Measurements from ENCODE around the gene MEGF10. TPM values are rescaled to one million over a fixed set of nuclear protein-coding genes. Genes with fewer than 3 reads are reported as not detected.

Gene MEGF10
- total and polyA plus RNA-seq, 7 donors, result under 0.01 to 3.6 (median 1.7) TPM; not detected in 1

DNA sequence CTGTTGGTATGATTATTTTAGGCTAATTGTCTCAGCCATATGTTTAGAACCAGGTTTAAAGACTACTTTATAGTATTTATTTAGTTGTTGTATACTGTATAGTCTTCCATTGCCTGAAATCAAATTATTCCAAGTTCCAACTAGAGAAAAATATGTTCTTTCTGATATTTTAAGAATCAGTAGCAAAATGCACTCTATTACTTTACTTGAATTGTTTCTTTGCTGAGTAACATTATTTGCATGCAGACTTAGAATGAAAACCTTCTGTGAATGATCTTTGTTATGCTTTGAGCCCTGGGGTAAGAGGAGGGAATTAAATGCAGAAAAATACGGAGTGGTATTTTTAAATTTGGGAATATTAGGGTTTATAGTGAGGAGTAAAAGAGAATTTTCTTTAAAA, 47.9 kb downstream of the MEGF10 start:
- H3K4me1 ChIP-seq, result no peaks in the 10 kb centered on the region
- no peak overlapping the region for H3K27ac ChIP-seq
- H3K9me3 ChIP-seq, result no peaks in the 10 kb centered on the region
- TF ChIP-seq, protein P1, sequence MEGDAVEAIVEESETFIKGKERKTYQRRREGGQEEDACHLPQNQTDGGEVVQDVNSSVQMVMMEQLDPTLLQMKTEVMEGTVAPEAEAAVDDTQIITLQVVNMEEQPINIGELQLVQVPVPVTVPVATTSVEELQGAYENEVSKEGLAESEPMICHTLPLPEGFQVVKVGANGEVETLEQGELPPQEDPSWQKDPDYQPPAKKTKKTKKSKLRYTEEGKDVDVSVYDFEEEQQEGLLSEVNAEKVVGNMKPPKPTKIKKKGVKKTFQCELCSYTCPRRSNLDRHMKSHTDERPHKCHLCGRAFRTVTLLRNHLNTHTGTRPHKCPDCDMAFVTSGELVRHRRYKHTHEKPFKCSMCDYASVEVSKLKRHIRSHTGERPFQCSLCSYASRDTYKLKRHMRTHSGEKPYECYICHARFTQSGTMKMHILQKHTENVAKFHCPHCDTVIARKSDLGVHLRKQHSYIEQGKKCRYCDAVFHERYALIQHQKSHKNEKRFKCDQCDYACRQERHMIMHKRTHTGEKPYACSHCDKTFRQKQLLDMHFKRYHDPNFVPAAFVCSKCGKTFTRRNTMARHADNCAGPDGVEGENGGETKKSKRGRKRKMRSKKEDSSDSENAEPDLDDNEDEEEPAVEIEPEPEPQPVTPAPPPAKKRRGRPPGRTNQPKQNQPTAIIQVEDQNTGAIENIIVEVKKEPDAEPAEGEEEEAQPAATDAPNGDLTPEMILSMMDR (IDR thresholded peaks at IDR 0.05), result no peak
- TF ChIP-seq EP300 (IDR thresholded peaks at IDR 0.05) (no peak), POLR2A (IDR thresholded peaks at IDR 0.05) (no peak), POLR2AphosphoS5 (IDR thresholded peaks at IDR 0.05) (no peak)
- no peaks in the 10 kb centered on the region for H3K36me3 ChIP-seq
- WGBS, 2 donors, result 88 to 90% methylated on average over 1 of the region's 1 CpG
- intact Hi-C loops (cut with DNase I), result no loop called here
- DNase-seq, result no peak
- no peaks in the 10 kb centered on the region for H3K27me3 ChIP-seq
- H3K4me3 ChIP-seq, result no peak overlapping the region

DNA sequence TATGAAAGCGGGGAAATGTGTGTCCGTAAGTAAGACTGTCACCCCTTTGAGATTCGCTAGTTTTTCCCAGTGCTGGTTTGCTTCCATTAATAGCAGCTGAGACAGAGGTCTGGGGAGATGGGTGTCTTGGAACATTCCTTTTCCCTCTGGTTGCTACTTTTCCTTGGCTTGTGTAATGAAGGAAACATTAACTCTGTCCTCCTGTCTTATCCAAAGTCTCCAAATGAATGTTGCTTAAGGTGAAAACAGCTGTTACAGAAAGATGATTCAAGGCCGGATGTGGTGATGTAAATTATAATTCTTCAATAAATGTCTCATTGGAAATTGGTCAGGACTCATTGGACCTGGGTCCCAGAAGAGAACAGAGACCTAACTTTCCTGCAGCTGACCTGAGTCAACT, 50.0 kb downstream of the MEGF10 start:
- H3K4me1 ChIP-seq, result no peaks in the 10 kb centered on the region
- H3K36me3 ChIP-seq, result no peaks in the 10 kb centered on the region
- no peaks in the 10 kb centered on the region for H3K9me3 ChIP-seq
- WGBS, 2 donors, result 92 to 95% methylated on average over 4 of the region's 4 CpGs
- H3K4me3 ChIP-seq, result no peak overlapping the region
- intact Hi-C loops (cut with DNase I), result no loop called here
- DNase-seq, result no peak
- no peak overlapping the region for H3K27ac ChIP-seq
- TF ChIP-seq POLR2AphosphoS5 (IDR thresholded peaks at IDR 0.05) (no peak), POLR2A (IDR thresholded peaks at IDR 0.05) (no peak), EP300 (IDR thresholded peaks at IDR 0.05) (no peak)
- TF ChIP-seq, protein P1 (IDR thresholded peaks at IDR 0.05), result no peak
- no peaks in the 10 kb centered on the region for H3K27me3 ChIP-seq

DNA sequence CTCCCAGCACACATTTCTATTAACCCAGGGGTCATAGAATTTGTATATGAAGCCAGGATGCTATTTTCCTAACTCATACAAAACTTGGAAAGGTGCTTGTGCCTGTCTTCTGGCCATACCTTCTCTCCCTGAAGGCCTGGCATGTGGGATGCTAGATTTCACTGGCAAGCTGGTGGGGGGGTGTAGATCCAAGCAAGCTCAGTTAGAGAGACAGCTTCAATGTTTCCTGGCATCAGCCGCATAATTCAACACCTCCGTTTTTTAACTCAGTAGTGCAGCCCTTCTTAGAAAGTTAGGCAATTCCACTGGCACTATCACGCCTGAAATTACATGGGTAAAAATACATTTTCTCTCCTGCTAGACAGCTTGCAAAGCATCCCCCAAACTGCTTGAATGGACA, 51.8 kb downstream of the MEGF10 start:
- 90 to 96% methylated on average over 3 of the region's 3 CpGs for WGBS, 2 donors
- no peaks in the 10 kb centered on the region for H3K36me3 ChIP-seq
- H3K27me3 ChIP-seq, result no peaks in the 10 kb centered on the region
- intact Hi-C loops (cut with DNase I), result no loop called here
- H3K27ac ChIP-seq, result no peak overlapping the region
- H3K4me1 ChIP-seq, result no peaks in the 10 kb centered on the region
- no peaks in the 10 kb centered on the region for H3K9me3 ChIP-seq
- H3K4me3 ChIP-seq, result no peak overlapping the region
- TF ChIP-seq EP300 (IDR thresholded peaks at IDR 0.05) (no peak), POLR2AphosphoS5 (IDR thresholded peaks at IDR 0.05) (no peak), POLR2A (IDR thresholded peaks at IDR 0.05) (no peak)
- TF ChIP-seq, protein P1 (IDR thresholded peaks at IDR 0.05), result no peak
- no peak for DNase-seq

DNA sequence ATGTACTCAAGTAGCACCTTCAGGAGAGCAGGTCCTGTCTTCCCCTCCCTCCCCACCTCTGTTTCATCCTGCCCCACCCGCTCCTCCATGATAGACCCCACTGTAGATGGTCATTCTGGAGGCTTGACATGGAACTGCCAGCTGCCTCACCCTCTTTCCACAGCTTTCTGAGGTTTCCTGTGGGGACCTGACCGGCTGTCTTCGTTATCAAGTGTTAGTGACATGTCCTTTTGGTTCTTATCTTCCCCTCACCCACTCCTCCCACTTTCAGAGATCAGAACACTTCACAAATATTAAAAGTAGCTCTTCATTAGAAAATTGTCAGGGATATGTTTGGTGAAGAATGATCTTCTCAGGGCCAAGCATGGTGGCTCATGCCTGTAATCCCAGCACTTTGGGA, 52.7 kb downstream of the MEGF10 start:
- Histone ChIP-seq H3K27me3 (no peaks in the 10 kb centered on the region), H3K4me3 (no peak overlapping the region), H3K27ac (no peak overlapping the region), H3K9me3 (no peaks in the 10 kb centered on the region), H3K36me3 (no peaks in the 10 kb centered on the region), H3K4me1 (no peaks in the 10 kb centered on the region)
- WGBS, 2 donors, result 94% methylated on average over 3 of the region's 3 CpGs
- intact Hi-C loops (cut with DNase I), result no loop called here
- TF ChIP-seq, protein P1 (IDR thresholded peaks at IDR 0.05), result no peak
- no peak for TF ChIP-seq EP300 (IDR thresholded peaks at IDR 0.05)
- no peak for TF ChIP-seq POLR2AphosphoS5 (IDR thresholded peaks at IDR 0.05)
- TF ChIP-seq POLR2A (IDR thresholded peaks at IDR 0.05), result no peak
- no peak for DNase-seq

DNA sequence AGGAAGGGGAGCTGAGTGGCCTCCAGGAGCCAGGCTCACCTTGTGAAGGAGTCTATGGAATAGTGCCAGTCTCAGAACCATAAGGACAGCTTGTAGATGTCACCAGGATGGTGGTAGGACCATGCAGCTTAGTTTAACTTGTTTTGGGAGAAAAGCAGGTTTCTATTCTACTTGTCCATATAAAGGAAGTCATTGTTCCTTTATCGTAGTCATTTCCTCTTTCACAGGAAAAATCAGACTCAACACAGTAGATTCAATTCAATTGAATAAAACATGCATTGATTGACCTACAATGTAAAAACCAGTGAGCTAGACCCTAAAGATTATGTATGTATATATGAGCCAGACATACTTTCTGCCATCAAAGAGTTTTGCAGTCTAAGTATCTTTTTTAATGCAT, 53.3 kb downstream of the MEGF10 start:
- Histone ChIP-seq H3K4me3 (no peak overlapping the region), H3K9me3 (no peaks in the 10 kb centered on the region), H3K27me3 (no peaks in the 10 kb centered on the region), H3K4me1 (no peaks in the 10 kb centered on the region), H3K27ac (no peak overlapping the region), H3K36me3 (no peaks in the 10 kb centered on the region)
- no peak for TF ChIP-seq POLR2A (IDR thresholded peaks at IDR 0.05)
- TF ChIP-seq POLR2AphosphoS5 (IDR thresholded peaks at IDR 0.05), result no peak
- no peak for TF ChIP-seq EP300 (IDR thresholded peaks at IDR 0.05)
- TF ChIP-seq, protein P1 (IDR thresholded peaks at IDR 0.05), result no peak
- WGBS, 2 donors, result 53 to 73% methylated on average over 1 of the region's 1 CpG
- no peak for DNase-seq
- intact Hi-C loops (cut with DNase I), result no loop called here

Data from sigmoid colon (tissue), 7 donors.